IPS-18c (cell line): Measurements from ENCODE around the gene OBSCN.

Source experiments
- H3K4me3 ChIP-seq: 2 replicates; pipeline ENCODE4 v1.7.0; 2013; ENCODE audit warnings: low read depth, mild to moderate bottlenecking, low read length, moderate library complexity; ENCODE audit not compliant: insufficient read depth
- H3K9me3 ChIP-seq: one replicate; pipeline ENCODE4 v1.6.1; 2013; ENCODE audit warnings: mild to moderate bottlenecking, low read length, moderate library complexity; ENCODE audit not compliant: control insufficient read depth, insufficient read depth

OBSCN gene

DNA sequence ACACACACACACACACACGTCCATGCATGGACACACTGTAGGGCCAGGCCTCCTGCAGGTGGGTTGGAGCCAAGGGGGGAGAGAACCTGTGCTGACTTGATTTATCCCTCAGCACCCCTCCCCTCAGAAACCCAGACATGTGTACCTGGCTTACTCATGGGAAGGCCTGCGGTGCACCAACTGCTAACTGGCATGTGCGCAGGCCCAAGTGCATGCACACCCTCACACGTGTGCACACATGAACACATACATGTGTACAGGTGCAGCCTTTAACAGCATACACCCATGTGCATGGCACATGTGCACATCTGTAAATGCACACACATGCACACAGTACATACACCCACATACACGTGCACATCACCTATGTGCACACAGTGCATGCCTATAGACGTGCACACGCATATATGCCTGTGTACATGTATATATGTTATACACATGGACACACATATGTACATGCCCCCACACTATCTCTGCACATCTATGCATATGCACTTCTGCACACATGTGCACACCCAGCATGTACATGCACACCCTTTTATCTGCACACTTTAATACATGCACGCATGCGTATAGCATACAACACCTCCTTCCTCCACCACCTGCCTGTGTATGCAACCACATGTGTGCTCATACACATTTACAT, 131.3 kb downstream of the OBSCN start:
- H3K4me3 ChIP-seq, result no peak overlapping the region

DNA sequence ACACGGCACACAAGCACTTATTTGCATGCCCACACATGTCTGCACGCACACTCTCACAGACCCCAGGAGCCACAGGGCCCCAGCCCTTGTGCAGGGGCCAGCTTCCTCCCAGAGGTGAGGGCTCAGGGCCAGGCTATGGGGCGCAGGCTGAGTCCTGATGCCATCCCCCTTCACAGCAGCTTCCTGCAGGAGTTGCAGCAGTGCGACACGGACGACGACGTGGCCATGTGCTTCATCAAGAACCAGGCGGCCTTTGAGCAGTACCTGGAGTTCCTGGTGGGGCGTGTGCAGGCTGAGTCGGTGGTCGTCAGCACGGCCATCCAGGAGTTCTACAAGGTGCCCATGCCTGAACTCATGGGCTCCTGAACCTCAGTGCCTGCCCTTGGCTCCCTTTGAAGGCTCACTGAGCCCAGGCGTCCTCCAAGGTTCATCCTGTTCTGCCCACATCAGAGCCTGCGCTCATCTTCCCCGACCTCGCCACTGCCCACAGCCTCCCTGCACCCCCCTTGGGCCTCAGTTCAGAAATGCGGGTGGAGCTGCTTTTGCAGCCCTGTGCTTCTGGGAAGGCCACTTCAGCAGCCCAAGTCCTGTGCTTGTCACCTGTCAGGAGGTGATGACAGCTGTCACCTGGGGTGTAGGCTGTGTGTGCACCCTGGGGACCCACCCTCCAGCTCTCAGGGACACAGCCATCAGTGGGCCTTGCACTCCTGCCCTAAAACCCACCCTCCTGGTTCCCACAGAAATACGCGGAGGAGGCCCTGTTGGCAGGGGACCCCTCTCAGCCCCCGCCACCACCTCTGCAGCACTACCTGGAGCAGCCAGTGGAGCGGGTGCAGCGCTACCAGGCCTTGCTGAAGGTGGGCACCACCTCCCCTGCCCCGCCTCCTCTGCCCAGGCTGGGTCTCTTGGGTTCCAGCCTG, 132.2 kb downstream of the OBSCN start:
- Histone ChIP-seq H3K9me3 (no peaks in the 10 kb centered on the region), H3K4me3 (no peak overlapping the region)

More for the DNA sequence above, 131.3 kb downstream of the OBSCN start:
- no peaks in the 10 kb centered on the region for H3K9me3 ChIP-seq

DNA sequence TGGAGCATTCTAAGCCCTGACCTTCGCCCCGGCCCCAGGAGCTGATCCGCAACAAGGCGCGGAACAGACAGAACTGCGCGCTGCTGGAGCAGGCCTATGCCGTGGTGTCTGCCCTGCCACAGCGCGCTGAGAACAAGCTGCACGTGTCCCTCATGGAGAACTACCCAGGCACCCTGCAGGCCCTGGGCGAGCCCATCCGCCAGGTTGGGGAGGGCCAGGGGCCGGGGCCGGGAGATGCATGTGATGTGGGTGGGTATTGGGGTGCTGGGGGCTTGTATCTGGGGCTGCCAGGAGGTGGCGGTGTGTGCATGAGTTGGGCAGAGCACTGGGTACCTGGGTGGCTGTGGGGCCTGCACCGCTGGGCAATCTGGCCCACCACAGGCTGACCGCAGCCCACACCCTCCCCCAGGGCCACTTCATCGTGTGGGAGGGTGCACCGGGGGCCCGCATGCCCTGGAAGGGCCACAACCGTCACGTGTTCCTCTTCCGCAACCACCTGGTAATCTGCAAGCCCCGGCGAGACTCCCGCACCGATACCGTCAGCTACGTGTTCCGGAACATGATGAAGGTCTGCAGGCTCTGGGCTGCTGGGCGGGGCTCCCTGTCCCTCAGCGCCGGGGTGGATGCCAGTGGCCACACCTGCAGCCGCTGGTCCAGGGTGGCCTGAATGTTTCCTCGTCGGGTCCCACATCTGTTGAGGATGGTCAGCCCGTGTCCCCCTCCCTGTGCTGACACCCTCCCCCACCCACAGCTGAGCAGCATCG, 133.0 kb downstream of the OBSCN start:
- no peaks in the 10 kb centered on the region for H3K9me3 ChIP-seq

DNA sequence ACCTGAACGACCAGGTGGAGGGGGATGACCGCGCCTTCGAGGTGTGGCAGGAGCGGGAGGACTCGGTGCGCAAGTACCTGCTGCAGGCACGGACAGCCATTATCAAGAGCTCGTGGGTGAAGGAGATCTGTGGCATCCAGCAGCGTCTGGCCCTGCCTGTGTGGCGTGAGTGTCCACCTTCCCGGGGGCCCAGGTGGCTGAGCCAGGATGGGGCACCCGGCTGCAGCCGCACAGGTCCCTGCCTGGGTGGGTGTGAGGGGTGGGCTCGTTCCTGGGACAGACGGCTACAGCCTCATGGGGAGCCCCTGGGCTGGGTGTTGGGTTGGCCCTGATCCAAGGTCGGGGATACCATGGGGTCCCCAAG, 133.6 kb downstream of the OBSCN start:
- Histone ChIP-seq H3K4me3 (no peak overlapping the region), H3K9me3 (no peaks in the 10 kb centered on the region)

More for the DNA sequence above, 133.0 kb downstream of the OBSCN start:
- no peak overlapping the region for H3K4me3 ChIP-seq

DNA sequence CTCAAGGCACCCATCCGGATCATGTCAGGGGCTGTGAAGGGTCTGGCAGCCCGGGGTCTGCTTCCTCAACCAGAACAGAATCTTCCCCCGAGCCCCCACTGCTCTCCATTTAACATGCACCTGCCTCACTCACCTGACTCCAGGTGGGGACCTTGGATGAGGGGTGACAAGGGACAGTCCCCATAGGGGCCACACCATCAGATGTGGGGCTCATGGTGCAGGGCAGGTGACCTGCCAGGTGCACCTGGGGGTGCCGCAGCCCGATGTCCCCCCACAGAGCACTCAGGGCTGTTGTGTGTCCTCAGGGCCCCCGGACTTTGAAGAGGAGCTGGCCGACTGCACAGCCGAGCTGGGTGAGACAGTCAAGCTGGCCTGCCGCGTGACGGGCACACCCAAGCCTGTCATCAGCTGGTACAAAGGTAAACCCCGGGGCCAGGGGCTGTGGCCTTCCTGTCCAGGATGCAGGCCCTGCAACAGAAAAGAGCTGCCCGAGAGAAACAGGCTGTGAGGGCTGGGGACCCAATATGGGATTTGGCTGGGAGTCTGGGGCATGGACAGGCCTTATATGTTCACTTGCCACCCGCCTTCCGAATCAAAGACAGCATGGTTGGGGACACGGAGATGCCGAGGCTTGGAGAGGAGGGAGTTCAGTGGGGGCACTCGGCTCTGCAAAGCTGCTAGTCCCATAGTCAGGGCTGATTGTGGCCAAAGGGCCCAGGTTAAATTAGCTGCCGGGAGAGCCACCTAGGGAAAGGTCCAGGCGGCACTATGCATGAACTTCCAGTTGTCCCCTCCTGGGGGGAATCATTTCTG, 134.2 kb downstream of the OBSCN start:
- H3K4me3 ChIP-seq, result no peak overlapping the region
- H3K9me3 ChIP-seq, result no peaks in the 10 kb centered on the region

DNA sequence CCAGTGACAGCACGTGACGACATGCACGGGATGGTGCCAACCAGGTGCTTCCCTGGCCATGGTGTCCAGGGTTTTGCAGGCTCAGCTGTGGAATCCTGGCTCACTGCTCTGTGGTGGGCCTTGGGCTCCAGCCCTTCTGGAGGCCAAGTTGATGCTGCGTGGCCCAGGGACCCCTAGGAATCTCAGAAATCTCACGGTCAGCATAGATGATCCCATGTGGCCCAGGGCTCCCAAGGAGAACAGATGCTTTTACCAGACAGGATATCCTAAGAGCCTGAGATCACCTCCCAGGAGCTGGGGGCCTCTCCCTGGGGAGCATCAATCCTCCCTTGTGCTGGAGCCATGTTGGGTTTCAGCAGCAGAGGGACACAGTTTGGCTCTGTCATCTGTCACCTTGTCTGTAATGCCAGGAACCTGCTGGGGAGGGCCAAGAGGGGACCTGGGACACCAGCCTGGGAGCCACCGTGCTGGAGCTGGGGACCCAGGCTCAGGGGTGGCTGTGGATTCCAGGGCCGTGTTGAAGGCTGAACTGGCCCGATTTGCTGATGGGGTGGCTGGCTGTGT, 134.9 kb downstream of the OBSCN start:
- Histone ChIP-seq H3K9me3 (no peaks in the 10 kb centered on the region), H3K4me3 (no peak overlapping the region)

DNA sequence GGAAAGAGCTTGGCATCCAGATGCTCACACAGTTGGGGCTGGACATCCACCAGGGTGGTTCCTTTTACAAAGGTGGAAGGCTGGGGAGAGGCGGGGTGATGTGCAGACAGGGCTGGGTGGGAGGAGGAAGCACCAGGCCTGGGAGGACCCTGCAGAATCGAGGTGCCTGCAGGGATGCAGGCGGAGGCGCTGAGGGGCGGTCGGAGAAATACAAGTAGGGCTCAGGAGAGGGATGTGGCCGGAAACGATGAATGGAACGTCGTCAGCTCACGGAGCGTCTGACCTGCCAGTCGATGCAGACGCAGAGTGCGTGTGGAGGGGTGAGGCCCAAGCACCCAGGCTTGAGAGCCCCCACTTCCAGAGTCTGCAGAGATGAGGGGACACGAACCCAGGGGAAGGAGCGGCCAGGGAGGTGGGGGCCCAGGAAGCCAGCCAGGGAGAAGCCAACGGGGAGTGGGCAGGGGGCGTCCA, 135.4 kb downstream of the OBSCN start:
- Histone ChIP-seq H3K4me3 (no peak overlapping the region), H3K9me3 (no peaks in the 10 kb centered on the region)

DNA sequence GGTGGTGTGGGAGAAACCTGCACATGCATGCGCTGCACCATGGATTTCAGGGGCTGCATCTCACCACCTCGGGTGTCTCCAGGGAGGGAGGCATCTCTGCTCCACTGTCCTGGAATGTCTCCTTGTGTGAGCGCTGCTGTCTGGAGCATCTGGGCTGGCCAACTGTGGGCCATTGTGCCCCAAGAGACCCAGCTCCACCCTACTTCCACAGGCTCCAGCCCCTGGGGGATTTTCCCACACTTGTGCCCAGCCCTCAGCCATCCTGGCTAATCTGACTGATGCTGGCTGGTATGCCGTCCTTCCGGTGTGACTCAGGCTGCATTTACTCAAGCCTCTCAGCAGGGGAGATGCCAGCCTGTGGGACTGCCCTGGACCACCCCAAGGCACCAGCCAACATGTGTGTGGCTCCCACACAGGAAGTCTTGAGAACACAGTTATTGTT, 136.8 kb downstream of the OBSCN start:
- no peaks in the 10 kb centered on the region for H3K9me3 ChIP-seq
- no peak overlapping the region for H3K4me3 ChIP-seq

DNA sequence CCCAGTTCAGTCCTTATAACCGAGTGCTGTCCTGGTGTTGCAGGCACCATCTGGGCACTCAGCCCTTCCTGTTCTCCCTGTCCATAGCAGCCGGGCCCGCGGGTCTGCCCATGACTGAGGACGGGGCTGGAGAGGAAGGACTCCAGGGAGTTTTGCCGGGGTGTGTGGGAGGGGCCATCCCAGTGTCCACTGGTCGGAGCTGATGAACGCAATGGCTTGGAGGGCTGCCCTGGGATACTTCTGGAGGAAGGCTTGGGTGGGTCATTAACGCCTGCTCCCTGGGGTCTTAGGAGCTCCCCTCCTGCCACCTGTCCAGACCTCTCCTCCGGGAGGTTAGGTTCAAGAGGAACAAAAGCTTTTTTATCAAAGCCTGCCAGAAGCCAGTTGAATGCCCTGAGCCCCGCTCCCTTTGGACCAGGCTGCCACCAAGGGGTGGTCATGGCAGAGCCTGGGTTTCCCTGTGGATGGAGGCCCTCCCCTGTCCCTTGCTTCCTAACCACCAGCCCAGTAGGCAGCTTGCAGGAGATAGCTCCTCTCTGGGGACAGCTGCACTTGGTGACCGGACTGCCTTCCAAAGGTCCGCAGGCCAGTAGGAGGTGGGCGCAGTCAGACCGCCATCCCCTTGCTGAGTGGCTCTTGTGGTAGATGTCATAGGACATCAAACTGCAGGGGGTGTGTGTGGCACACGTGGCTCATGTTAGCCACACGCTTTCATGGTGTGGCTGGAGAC, 137.5 kb downstream of the OBSCN start:
- Histone ChIP-seq H3K9me3 (no peaks in the 10 kb centered on the region), H3K4me3 (no peak overlapping the region)

DNA sequence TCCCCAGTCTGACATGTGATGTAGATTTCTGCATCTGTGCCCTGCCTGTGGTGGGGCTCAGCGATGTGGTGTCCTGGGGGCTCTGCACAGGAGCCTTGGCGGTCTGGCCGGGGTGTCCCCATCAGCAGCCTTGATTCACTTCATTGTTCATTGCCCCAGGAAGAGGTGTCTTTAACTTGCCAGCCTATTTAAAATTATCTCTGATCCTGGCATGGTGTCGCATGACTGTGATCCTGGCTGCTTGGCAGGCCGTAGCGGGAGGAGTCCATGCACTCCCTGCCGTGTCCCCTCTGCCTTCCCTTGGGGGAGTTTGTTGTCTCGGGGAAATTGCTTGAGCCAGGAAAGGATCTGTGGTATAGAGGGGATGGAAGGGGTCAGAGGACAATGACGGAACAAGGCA, 138.9 kb downstream of the OBSCN start:
- no peak overlapping the region for H3K4me3 ChIP-seq
- H3K9me3 ChIP-seq, result no peaks in the 10 kb centered on the region

DNA sequence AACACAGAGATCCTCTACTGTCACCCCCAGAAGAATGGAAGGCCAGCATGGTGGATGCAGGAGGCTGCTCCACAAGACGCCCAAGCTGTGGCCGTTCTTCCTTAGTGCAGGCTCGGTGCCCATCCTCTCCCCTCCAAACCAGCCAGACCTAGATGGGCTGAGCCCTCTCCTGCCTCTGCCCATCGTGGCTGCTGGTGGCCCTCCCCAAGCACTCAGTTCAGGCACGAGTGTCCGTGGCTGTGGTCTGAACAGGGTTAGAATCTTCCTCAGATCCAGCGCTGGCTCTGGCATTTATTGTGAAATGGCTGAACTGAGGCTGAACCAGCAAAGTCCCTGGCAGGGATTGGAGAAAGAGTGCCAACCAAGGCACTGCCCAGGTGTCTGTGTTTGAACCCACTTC, 139.3 kb downstream of the OBSCN start:
- Histone ChIP-seq H3K9me3 (no peaks in the 10 kb centered on the region), H3K4me3 (no peak overlapping the region)

DNA sequence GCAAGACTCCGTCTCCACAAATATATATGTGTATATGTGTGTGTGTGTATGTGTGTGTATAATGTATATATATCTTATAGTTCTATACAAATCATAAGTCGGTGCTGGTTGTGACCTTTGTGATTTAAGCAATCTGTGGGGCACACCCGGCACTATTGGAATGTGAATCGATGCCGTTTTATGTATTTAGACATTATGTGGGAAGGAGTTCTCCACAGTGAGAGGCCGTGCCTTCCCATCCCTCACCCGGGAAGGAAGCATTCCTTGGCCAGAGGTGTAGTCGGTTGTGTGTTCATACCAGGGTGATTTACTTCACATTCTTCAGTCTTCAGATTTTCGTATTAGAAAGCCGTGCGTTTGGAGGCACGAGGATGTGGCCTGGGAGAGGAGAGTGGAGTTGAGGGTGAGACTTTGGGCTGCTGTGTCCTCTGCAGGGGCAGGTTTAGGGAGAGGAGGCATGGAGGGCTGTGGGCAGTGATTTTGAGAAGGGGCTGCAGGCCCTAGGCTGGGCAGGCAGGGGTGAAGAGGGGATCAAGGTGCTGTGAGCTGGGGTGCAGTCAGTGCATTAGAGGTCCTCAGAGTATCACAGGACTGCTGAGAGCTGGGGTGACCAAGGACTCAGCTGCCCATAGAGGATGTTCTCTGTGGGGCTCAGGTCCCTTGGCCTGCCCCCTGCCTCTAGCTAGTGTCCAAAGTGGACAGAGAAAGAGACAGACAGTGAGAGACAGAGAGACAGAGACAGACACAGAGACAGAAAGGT, 141.0 kb downstream of the OBSCN start:
- H3K4me3 ChIP-seq, result no peak overlapping the region
- no peaks in the 10 kb centered on the region for H3K9me3 ChIP-seq

DNA sequence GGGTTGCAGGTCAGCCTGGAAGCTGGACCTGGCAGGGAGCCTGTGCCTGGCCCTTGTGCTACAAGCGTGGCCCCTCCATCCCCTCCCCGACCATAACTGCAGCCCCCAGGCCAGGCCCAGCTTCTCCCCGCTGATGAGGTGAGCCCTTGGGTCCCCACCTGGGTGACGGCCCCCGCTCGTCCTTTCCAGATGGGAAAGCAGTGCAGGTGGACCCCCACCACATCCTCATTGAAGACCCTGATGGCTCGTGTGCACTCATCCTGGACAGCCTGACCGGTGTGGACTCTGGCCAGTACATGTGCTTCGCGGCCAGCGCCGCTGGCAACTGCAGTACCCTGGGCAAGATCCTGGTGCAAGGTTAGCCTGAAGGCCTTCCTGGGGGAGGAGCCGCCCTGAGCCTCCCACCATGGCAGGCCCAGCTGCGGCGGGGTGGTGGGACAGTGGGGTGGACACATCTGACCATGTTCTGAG, 141.9 kb downstream of the OBSCN start:
- Histone ChIP-seq H3K9me3 (no peaks in the 10 kb centered on the region), H3K4me3 (no peak overlapping the region)

DNA sequence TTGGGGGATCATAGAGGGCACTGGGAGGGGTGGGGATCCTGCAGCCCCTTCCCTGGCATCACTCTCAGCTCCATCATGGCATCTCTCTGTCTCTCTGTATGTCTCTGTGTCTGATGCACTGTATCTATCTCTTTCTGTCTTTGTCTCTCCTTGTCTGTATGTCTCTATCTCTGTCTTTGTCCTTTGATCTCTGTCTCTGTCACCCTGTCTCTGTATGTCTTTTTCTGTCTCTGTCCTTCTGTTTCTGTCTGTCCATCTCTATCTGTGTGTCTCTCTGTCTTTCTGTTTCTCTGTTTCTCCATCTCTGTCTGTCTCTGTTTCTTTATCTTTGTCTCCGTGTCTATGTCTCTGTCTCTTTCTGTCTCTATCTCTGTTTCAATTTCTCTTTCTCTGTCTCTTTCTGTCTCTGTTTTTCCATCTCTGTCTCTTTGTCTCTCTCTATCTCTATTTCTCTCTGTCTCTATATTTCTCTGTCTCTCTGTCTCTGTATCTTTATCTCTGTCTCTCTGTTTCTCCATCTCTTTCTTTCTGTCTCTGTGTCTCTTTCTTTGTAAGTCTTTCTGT, 142.4 kb downstream of the OBSCN start:
- Histone ChIP-seq H3K9me3 (no peaks in the 10 kb centered on the region), H3K4me3 (no peak overlapping the region)
